ENCODE measurements around the gene SOWAHA. TPM values are rescaled to one million over a fixed set of nuclear protein-coding genes. Genes with fewer than 3 reads are reported as not detected.

SOWAHA gene
- total RNA-seq, 1 donor = not detected

GRCh38 chr5:132837868-132838267 is 24.8 kb downstream of the SOWAHA start:
- no peak overlapping the region for H3K4me3 ChIP-seq (ENCODE audit: low read depth, low read length)
- TF ChIP-seq, protein P1, sequence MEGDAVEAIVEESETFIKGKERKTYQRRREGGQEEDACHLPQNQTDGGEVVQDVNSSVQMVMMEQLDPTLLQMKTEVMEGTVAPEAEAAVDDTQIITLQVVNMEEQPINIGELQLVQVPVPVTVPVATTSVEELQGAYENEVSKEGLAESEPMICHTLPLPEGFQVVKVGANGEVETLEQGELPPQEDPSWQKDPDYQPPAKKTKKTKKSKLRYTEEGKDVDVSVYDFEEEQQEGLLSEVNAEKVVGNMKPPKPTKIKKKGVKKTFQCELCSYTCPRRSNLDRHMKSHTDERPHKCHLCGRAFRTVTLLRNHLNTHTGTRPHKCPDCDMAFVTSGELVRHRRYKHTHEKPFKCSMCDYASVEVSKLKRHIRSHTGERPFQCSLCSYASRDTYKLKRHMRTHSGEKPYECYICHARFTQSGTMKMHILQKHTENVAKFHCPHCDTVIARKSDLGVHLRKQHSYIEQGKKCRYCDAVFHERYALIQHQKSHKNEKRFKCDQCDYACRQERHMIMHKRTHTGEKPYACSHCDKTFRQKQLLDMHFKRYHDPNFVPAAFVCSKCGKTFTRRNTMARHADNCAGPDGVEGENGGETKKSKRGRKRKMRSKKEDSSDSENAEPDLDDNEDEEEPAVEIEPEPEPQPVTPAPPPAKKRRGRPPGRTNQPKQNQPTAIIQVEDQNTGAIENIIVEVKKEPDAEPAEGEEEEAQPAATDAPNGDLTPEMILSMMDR (IDR thresholded peaks at IDR 0.05; ENCODE audit: insufficient read depth, low read length) = no peak
- DNase-seq (ENCODE audit: low read depth) = no peak

DNA sequence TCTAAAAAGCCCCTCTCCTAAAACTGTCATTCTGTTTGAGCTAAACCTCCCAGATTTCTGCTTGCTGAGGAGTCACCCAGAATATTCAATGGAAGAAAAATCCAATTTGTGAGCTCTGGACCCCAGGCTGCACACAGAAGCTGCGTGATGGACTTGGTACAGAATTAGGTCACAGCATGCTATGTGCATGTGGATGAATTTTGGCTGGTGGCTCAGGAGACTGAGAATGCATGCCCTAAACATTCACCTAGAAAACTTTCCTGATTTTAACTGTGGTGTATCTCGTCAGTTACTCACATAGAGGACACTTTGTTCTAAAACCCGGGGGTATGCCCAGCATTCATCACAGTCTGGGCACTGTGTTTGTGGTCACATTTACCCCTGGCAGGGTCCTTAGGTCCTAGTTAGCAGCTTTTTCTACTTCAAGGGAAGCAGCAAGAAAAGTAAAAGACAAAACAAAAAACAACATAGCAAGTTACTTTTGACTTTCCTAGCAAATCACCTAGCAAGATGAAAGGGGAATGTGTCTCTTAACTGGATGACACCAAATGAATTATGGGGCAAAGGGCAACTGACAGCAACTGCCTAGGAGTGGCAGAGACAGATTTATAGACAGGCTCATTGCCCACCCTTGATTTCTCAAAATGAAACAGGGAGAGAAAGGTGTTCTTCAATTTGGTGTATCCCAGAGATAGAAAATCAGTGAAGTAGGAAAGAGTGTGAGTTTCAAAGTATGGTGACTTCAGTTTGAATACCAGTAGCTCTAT is 25.6 kb downstream of the SOWAHA start:
- no peak for DNase-seq (ENCODE audit: low read depth)
- TF ChIP-seq, protein P1 (IDR thresholded peaks at IDR 0.05; ENCODE audit: insufficient read depth, low read length) = no peak
- H3K4me3 ChIP-seq (ENCODE audit: low read depth, low read length) = no peak overlapping the region

GRCh38 chr5:132839426-132840301 is 26.6 kb downstream of the SOWAHA start:
- no peak overlapping the region for H3K4me3 ChIP-seq (ENCODE audit: low read depth, low read length)
- DNase-seq (ENCODE audit: low read depth) = peak; percentile 82
- TF ChIP-seq, protein P1 (IDR thresholded peaks at IDR 0.05; ENCODE audit: insufficient read depth, low read length) = no peak

GRCh38 chr5:132840313-132840712 is 27.2 kb downstream of the SOWAHA start:
- no peak overlapping the region for H3K4me3 ChIP-seq (ENCODE audit: low read depth, low read length)
- TF ChIP-seq, protein P1 (IDR thresholded peaks at IDR 0.05; ENCODE audit: insufficient read depth, low read length) = no peak
- no peak for DNase-seq (ENCODE audit: low read depth)

DNA sequence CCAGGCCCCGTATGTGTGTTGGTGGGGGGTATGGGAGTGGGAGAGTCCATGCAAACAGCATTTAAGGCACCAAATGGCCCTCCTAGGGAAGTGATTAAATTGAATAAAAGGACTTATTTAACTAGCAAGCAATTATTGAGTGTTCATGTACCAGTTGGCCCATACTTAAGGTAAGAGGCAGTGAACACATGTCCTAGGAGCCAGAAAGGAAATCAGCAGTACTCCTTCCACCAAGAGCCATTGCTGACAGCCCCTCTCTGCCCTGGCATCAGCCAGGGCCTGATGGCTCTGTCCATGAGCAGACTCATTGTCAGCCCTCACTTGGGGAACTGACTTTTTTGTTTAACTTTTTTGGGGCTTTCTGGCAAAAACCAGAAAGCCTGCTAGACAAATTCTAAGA is 27.8 kb downstream of the SOWAHA start:
- TF ChIP-seq, protein P1 (IDR thresholded peaks at IDR 0.05; ENCODE audit: insufficient read depth, low read length) = no peak
- DNase-seq (ENCODE audit: low read depth) = no peak

GRCh38 chr5:132841305-132841704 is 28.2 kb downstream of the SOWAHA start:
- TF ChIP-seq, protein P1 (IDR thresholded peaks at IDR 0.05; ENCODE audit: insufficient read depth, low read length) = no peak
- H3K4me3 ChIP-seq (ENCODE audit: low read depth, low read length) = no peak overlapping the region
- DNase-seq (ENCODE audit: low read depth) = peak; percentile 43

More for the DNA sequence above, 27.8 kb downstream of the SOWAHA start:
- no peak overlapping the region for H3K4me3 ChIP-seq (ENCODE audit: low read depth, low read length)

Data from fibroblast of the aortic adventitia (primary cell).